ENCODE results near the gene KRT86. TPM values are rescaled to one million over a fixed set of nuclear protein-coding genes. Genes with fewer than 3 reads are reported as not detected.

The KRT86 gene
- total RNA-seq, 1 donor from 2014 or later, result not detected

DNA sequence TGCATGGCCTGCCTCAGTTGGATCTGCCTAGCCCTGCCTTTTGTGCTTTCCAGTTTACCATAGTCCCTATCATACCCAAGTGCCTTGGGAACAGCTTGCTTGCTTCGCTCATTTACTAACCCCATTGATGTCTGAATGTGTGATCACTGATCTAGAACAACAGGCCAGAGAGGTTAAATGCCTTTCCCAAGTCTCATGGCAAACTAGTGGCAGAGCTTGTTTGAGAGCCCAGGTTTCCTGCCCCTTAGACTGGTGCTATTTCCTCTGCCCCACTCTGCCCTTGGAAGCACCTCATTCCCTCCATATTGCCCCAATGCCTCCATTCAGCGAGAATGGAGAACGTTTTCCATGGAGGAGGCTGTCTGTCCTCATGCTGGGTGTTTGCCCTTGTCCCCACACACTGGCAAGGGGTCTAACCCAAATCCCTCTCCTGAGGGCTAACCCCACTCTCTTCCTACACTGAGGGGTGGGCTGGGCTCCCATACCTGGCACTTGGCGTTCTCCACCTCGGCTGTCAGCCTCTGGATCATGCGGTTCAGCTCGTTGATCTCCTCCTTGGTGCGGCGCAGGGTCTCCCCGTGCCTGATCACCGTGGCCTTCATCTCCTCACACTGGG is 21.6 kb upstream of the KRT86 start:
- no peak for DNase-seq
- no peak overlapping the region for H3K27ac ChIP-seq (replicated peaks)
- intact Hi-C loops (cut with micrococcal nuclease), result no loop called here
- H3K27me3 ChIP-seq (ENCODE audit: low read depth), result peaks cover 94% of the 10 kb centered on the region
- H3K4me3 ChIP-seq, result no peak overlapping the region
- TF ChIP-seq, protein P1, sequence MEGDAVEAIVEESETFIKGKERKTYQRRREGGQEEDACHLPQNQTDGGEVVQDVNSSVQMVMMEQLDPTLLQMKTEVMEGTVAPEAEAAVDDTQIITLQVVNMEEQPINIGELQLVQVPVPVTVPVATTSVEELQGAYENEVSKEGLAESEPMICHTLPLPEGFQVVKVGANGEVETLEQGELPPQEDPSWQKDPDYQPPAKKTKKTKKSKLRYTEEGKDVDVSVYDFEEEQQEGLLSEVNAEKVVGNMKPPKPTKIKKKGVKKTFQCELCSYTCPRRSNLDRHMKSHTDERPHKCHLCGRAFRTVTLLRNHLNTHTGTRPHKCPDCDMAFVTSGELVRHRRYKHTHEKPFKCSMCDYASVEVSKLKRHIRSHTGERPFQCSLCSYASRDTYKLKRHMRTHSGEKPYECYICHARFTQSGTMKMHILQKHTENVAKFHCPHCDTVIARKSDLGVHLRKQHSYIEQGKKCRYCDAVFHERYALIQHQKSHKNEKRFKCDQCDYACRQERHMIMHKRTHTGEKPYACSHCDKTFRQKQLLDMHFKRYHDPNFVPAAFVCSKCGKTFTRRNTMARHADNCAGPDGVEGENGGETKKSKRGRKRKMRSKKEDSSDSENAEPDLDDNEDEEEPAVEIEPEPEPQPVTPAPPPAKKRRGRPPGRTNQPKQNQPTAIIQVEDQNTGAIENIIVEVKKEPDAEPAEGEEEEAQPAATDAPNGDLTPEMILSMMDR (IDR thresholded peaks at IDR 0.05; ENCODE audit: borderline replicate concordance), result no peak
- H3K9me3 ChIP-seq (replicated peaks), result no peaks in the 10 kb centered on the region
- no peaks in the 10 kb centered on the region for H3K36me3 ChIP-seq
- peaks cover 24% of the 10 kb centered on the region for H3K4me1 ChIP-seq

DNA sequence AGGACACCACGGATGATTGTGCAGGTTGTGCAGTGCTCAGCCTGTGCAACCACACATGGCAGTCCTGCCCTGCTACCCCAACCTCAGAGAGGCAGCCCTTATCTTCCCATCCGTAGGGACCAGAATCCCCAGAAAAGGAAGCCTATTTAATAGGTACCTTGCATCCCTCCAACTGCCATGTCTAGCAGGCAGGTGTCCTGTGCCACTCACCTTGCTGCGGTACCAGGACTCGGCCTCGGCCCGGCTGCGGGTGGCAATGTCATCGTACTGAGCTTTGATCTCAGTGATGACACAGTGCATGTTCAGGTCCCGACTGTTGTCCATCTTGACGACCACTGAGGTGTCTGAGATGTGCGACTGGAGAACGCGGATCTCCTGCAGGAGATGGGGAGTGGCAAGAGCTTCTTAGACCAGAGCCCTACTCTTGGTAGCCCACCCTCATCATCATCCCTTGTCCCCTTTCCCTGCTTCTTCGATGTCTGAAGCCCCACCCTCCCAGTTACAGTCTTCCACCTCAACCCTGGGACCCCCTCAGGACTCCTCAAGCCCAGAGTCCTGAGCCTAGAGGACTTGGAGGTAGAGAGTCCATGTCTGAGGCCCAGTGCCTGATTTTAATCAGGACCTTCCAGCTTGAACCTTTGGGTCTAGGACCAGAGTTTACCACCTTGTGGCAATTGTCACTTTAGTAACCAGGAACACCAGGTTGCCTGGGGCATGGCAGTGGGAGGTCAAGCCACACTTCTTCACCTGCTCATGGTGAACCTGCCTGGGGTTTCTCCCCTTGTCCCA is 20.9 kb upstream of the KRT86 start:
- no peak overlapping the region for H3K27ac ChIP-seq (replicated peaks)
- peaks cover 95% of the 10 kb centered on the region for H3K27me3 ChIP-seq (ENCODE audit: low read depth)
- H3K9me3 ChIP-seq (replicated peaks), result no peaks in the 10 kb centered on the region
- intact Hi-C loops (cut with micrococcal nuclease), result no loop called here
- no peak overlapping the region for H3K4me3 ChIP-seq
- no peaks in the 10 kb centered on the region for H3K36me3 ChIP-seq
- TF ChIP-seq, protein P1 (IDR thresholded peaks at IDR 0.05; ENCODE audit: borderline replicate concordance), result no peak
- no peak for DNase-seq
- peaks cover 27% of the 10 kb centered on the region for H3K4me1 ChIP-seq

DNA sequence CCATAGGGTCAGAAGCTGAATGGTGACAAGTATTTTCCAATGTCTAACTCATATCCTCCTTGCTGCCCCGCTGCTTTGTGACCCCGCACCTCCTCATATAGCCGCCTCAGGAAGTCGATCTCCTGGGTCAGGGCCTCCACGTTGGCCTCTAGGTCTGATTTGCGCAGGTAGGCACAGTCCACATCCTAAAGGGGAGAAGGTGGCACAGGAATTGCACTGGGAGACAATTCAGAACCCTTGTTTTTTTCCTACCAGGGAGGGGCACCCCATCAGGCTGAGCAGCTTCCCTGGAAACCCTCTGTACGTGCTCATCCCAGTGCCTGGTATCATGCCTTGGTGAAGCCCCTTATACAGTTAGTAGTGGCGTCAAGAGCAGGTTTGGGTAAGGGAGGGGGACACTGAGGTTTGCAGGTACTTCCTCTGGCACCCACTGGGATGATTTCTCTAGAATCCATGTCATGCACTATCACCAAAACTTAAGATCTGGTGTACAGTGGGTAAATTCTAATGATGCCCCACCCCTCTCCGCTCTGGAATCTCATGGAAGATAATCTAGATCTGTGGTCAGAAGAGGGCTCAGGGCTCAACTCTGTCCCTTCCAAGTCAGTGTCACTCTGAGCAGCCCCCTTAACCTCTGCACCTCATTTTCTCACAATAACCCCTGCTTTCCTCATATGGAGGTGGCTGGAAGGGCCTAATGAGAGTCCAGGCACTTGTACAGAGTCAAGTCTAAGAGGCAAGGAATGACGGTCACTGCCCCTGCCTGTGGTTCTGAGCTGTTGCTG is 20.1 kb upstream of the KRT86 start:
- peaks cover 21% of the 10 kb centered on the region for H3K4me1 ChIP-seq
- no peaks in the 10 kb centered on the region for H3K36me3 ChIP-seq
- no peak overlapping the region for H3K27ac ChIP-seq (replicated peaks)
- H3K27me3 ChIP-seq (ENCODE audit: low read depth), result peaks cover 95% of the 10 kb centered on the region
- DNase-seq, result no peak
- intact Hi-C loops (cut with micrococcal nuclease), result no loop called here
- H3K9me3 ChIP-seq (replicated peaks), result no peaks in the 10 kb centered on the region
- H3K4me3 ChIP-seq, result no peak overlapping the region
- TF ChIP-seq, protein P1 (IDR thresholded peaks at IDR 0.05; ENCODE audit: borderline replicate concordance), result no peak

DNA sequence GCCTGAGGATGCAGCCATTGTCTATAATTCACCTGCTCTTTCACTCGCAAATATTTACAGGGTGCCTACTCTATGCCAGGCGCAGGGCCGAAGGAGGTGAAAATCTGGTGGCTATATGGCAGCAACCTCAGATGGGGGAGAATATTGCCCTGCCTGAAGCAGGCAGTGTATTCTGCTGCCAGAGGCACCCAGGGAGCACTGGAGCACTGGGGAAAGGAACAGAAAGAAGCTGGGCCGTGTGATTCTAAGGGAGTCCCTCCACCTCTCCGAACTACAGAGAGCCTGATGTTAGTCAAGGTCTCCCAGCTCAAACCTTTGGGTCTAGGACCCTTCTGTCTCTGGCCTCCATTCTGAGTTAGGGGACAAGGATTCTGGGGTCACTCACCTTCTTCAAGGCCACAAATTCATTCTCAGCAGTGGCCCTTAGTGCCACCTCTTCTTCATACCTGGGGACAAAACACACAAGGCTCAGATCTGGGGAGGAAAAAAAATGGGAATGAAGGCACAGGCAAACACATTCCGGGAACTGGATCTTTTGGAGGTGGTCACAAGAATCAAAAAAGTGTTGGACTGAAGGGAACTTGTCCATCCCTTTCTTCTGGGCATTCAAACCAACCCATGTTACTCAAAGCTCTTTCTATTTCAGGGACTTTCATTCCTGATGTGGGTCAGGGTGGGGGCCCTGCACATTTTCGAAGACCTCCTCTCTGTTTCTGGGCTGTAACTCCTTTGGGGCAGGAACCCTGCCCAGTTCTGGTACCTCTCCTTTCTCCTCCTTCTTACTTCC is 19.3 kb upstream of the KRT86 start:
- DNase-seq, result no peak
- H3K4me3 ChIP-seq, result no peak overlapping the region
- H3K4me1 ChIP-seq, result peaks cover 13% of the 10 kb centered on the region
- intact Hi-C loops (cut with micrococcal nuclease), result no loop called here
- no peaks in the 10 kb centered on the region for H3K36me3 ChIP-seq
- TF ChIP-seq, protein P1 (IDR thresholded peaks at IDR 0.05; ENCODE audit: borderline replicate concordance), result no peak
- H3K27ac ChIP-seq (replicated peaks), result no peak overlapping the region
- peaks cover 95% of the 10 kb centered on the region for H3K27me3 ChIP-seq (ENCODE audit: low read depth)
- H3K9me3 ChIP-seq (replicated peaks), result no peaks in the 10 kb centered on the region

Data from left ventricle myocardium inferior (tissue), 1 donor.